Parathyroid adenoma (tissue), 2 donors: Measurements from ENCODE around the gene NAGK.
A peak's percentile ranks its signal among the peaks of the same experiment; 100 is the strongest.
"Not testable (repeated sequence)": the region's sequence is repeated elsewhere in the genome, so short reads cannot be mapped to it uniquely, and the experiment has no call there.

Experiments
- H2AFZ ChIP-seq: fragments of 300-600 bp; sonication (generic); one replicate; pipeline ENCODE4 v1.7.0; 2017; ENCODE audit warnings: antibody characterized with exemption, mild to moderate bottlenecking
- H3K27ac ChIP-seq: fragments of 300-600 bp; sonication (generic); one replicate; pipeline ENCODE4 v1.7.0; 2017
- H3K27me3 ChIP-seq: fragments of 300-600 bp; sonication (generic); one replicate; pipeline ENCODE4 v1.7.0; 2017; ENCODE audit warnings: low read length; ENCODE audit not compliant: control insufficient read depth, insufficient read depth
- H3K36me3 ChIP-seq: fragments of 300-600 bp; sonication (generic); one replicate; pipeline ENCODE4 v1.7.0; 2017; ENCODE audit warnings: low read length; ENCODE audit not compliant: control insufficient read depth, insufficient read depth
- H3K4me1 ChIP-seq: fragments of 300-600 bp; sonication (generic); one replicate; pipeline ENCODE4 v1.7.0; 2017; ENCODE audit warnings: control low read depth
- H3K4me2 ChIP-seq: fragments of 300-600 bp; sonication (generic); one replicate; pipeline ENCODE4 v1.7.0; 2017; ENCODE audit warnings: low read length
- H3K4me3 ChIP-seq: fragments of 300-600 bp; sonication (generic); one replicate; pipeline ENCODE4 v1.7.0; 2017; ENCODE audit warnings: low read depth, low read length
- H3K79me2 ChIP-seq: fragments of 300-600 bp; sonication (generic); one replicate; pipeline ENCODE4 v1.7.0; 2017; ENCODE audit warnings: control low read depth
- H3K9ac ChIP-seq: fragments of 300-600 bp; sonication (generic); one replicate; pipeline ENCODE4 v1.7.0; 2017; ENCODE audit warnings: mild to moderate bottlenecking
- H3K9me3 ChIP-seq: fragments of 300-600 bp; sonication (generic); one replicate; pipeline ENCODE4 v1.7.0; 2017; ENCODE audit warnings: low read length; ENCODE audit not compliant: control insufficient read depth
- CTCF ChIP-seq: fragments of 300-600 bp; sonication (generic); IDR thresholded peaks from one replicate; pipeline ENCODE4 v1.7.0; 2017; ENCODE audit warnings: antibody characterized with exemption, mild to moderate bottlenecking
- donor health status: primary hyperparathyroidism.

Gene NAGK

GRCh38 chr2:71073475-71073874 is 5.0 kb downstream of the NAGK start:
- peaks cover 27% of the 10 kb centered on the region for H3K79me2 ChIP-seq
- H3K27me3 ChIP-seq = no peaks in the 10 kb centered on the region
- H2AFZ ChIP-seq = no peak overlapping the region
- H3K36me3 ChIP-seq = no peaks in the 10 kb centered on the region
- H3K9ac ChIP-seq = no peak overlapping the region
- no peak overlapping the region for H3K4me3 ChIP-seq
- H3K4me2 ChIP-seq = no peak overlapping the region
- TF ChIP-seq CTCF = no peak
- H3K4me1 ChIP-seq = peaks cover 23% of the 10 kb centered on the region
- no peak overlapping the region for H3K27ac ChIP-seq
- no peaks in the 10 kb centered on the region for H3K9me3 ChIP-seq

GRCh38 chr2:71074893-71075395 is 6.5 kb downstream of the NAGK start:
- Histone ChIP-seq H3K27me3 (no peaks in the 10 kb centered on the region), H3K4me3 (no peak overlapping the region), H3K4me2 (no peak overlapping the region), H3K4me1 (peaks cover 14% of the 10 kb centered on the region), H3K79me2 (peaks cover 18% of the 10 kb centered on the region), H3K27ac (no peak overlapping the region), H3K9me3 (no peaks in the 10 kb centered on the region), H2AFZ (no peak overlapping the region), H3K9ac (no peak overlapping the region), H3K36me3 (no peaks in the 10 kb centered on the region)
- no peak for TF ChIP-seq CTCF

GRCh38 chr2:71078624-71079023 is 10.2 kb downstream of the NAGK start:
- H3K9ac ChIP-seq = no peak overlapping the region
- no peak for TF ChIP-seq CTCF
- H3K9me3 ChIP-seq = no peaks in the 10 kb centered on the region
- H3K4me3 ChIP-seq = no peak overlapping the region
- H3K4me2 ChIP-seq = no peak overlapping the region
- no peaks in the 10 kb centered on the region for H3K36me3 ChIP-seq
- no peaks in the 10 kb centered on the region for H3K27me3 ChIP-seq
- H2AFZ ChIP-seq = no peak overlapping the region
- H3K79me2 ChIP-seq = no peaks in the 10 kb centered on the region
- H3K27ac ChIP-seq = no peak overlapping the region
- no peaks in the 10 kb centered on the region for H3K4me1 ChIP-seq

- no peaks in the 10 kb centered on the region for H3K9me3 ChIP-seq
- H2AFZ ChIP-seq = no peak overlapping the region
- TF ChIP-seq CTCF = no peak
- no peak overlapping the region for H3K4me3 ChIP-seq
- no peaks in the 10 kb centered on the region for H3K36me3 ChIP-seq
- H3K27me3 ChIP-seq = no peaks in the 10 kb centered on the region
- no peak overlapping the region for H3K9ac ChIP-seq
- no peak overlapping the region for H3K4me2 ChIP-seq
- no peaks in the 10 kb centered on the region for H3K79me2 ChIP-seq
- no peak overlapping the region for H3K27ac ChIP-seq
- H3K4me1 ChIP-seq = no peaks in the 10 kb centered on the region
Observed at GRCh38 chr2:71082402-71083252, 14.2 kb downstream of the NAGK start.

- not testable (repeated sequence) for H3K27ac ChIP-seq, H3K9me3 ChIP-seq, H3K36me3 ChIP-seq, H3K27me3 ChIP-seq, H3K79me2 ChIP-seq, H3K4me2 ChIP-seq, H3K4me1 ChIP-seq, H2AFZ ChIP-seq, H3K4me3 ChIP-seq, H3K9ac ChIP-seq
Observed at GRCh38 chr2:71083297-71083696, 14.8 kb downstream of the NAGK start.

GRCh38 chr2:71083752-71084312 is 15.4 kb downstream of the NAGK start:
- H3K36me3 ChIP-seq, H3K4me1 ChIP-seq, H3K9ac ChIP-seq, H3K4me3 ChIP-seq, H3K27me3 ChIP-seq, H3K9me3 ChIP-seq, H3K79me2 ChIP-seq, H3K27ac ChIP-seq: not testable (repeated sequence)
- Histone ChIP-seq H3K4me2 (peak overlapping the region; percentile 58), H2AFZ (peak overlapping the region; percentile 31)

GRCh38 chr2:71085325-71086003 is 17.0 kb downstream of the NAGK start:
- H3K27ac ChIP-seq, H3K4me2 ChIP-seq, H3K79me2 ChIP-seq, H3K36me3 ChIP-seq, H3K9ac ChIP-seq, H3K27me3 ChIP-seq, H3K4me1 ChIP-seq, H3K9me3 ChIP-seq, H2AFZ ChIP-seq, H3K4me3 ChIP-seq: not testable (repeated sequence)
